CD4-positive, alpha-beta T cell treated with Interferon gamma for 1 hour (primary cell): ENCODE measurements around the gene NAGA.
"Not testable (repeated sequence)": the region's sequence is repeated elsewhere in the genome, so short reads cannot be mapped to it uniquely, and the experiment has no call there.

ENCODE experiments used
- DNase-seq: peaks from one replicate; pipeline ENCODE4 v3.0.0-alpha.2; 2020

The NAGA gene

GRCh38 chr22:42070517-42071422 is at the start of gene NAGA:
NAGA (minus strand) TSS chr22:42070812; CDS start chr22:42070297, 515 bp downstream.
- peak; percentile 89 for DNase-seq

- no peak for DNase-seq
Observed at GRCh38 chr22:42116848-42117424, 46.3 kb upstream of the NAGA start.

GRCh38 chr22:42115420-42115830 is 44.8 kb upstream of the NAGA start:
- DNase-seq = not testable (repeated sequence)

GRCh38 chr22:42114721-42115120 is 44.1 kb upstream of the NAGA start:
- no peak for DNase-seq

- DNase-seq = not testable (repeated sequence)
Observed at GRCh38 chr22:42112793-42113192, 42.2 kb upstream of the NAGA start.

- no peak for DNase-seq
Observed at GRCh38 chr22:42111798-42112197, 41.2 kb upstream of the NAGA start.

GRCh38 chr22:42108848-42109247 is 38.2 kb upstream of the NAGA start:
- no peak for DNase-seq

- not testable (repeated sequence) for DNase-seq
Observed at GRCh38 chr22:42104332-42104860, 33.8 kb upstream of the NAGA start.

GRCh38 chr22:42101199-42101598 is 30.6 kb upstream of the NAGA start:
- no peak for DNase-seq

- DNase-seq = no peak
Observed at GRCh38 chr22:42091455-42091782, 20.8 kb upstream of the NAGA start.

GRCh38 chr22:42090596-42091454 is 20.2 kb upstream of the NAGA start, which contains the start of gene NDUFA6:
NDUFA6 (minus strand) TSS chr22:42090772; CDS start chr22:42090744, 28 bp downstream.
- peak; percentile 100 for DNase-seq

- no peak for DNase-seq
Observed at GRCh38 chr22:42086051-42086450, 15.4 kb upstream of the NAGA start.

- DNase-seq = no peak
Observed at GRCh38 chr22:42084874-42085273, 14.3 kb upstream of the NAGA start.

GRCh38 chr22:42083119-42083518 is 12.5 kb upstream of the NAGA start:
- DNase-seq = no peak

- no peak for DNase-seq
Observed at GRCh38 chr22:42080287-42080686, 9.7 kb upstream of the NAGA start.

GRCh38 chr22:42079319-42080251 is 9.0 kb upstream of the NAGA start, which contains the start of gene SMDT1:
SMDT1 (plus strand) TSS chr22:42079700; CDS start chr22:42079769, 69 bp downstream.
- DNase-seq = peak; percentile 98

- DNase-seq = no peak
Observed at GRCh38 chr22:42078469-42079318, 8.1 kb upstream of the NAGA start.

- DNase-seq = no peak
Observed at GRCh38 chr22:42077486-42078125, 7.0 kb upstream of the NAGA start.

GRCh38 chr22:42076764-42077485 is 6.3 kb upstream of the NAGA start:
- no peak for DNase-seq
